Fibroblast of skin of right quadriceps (primary cell): ENCODE data around the gene RBBP8NL.

Experiments used
- DNase-seq: peaks from one replicate; pipeline ENCODE4 v3.0.0-alpha.2; 2013

RBBP8NL gene

DNA sequence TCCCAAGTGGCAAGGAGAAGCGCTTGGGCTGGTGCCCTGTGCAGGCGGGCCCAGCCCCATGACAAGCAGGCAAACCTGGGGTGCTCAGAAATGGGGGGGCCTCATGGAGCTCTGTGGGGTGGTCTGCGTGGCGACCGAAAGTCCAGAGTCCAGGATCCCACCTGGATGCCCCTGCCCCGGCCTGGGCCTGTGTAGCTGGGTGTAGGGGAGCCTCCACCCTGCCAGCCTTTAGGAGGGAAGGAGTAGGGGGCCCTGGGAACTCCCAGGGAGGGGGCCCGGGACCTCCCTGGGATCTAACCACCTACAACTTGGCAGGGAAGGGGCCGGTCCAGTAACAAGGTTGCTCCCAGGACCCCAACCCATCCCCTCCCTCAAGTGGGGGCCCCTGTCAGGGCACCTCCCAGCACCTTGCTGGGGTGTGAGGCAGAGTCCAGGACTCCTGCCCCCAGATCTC is 55.7 kb downstream of the RBBP8NL start:
- DNase-seq, result no peak

DNA sequence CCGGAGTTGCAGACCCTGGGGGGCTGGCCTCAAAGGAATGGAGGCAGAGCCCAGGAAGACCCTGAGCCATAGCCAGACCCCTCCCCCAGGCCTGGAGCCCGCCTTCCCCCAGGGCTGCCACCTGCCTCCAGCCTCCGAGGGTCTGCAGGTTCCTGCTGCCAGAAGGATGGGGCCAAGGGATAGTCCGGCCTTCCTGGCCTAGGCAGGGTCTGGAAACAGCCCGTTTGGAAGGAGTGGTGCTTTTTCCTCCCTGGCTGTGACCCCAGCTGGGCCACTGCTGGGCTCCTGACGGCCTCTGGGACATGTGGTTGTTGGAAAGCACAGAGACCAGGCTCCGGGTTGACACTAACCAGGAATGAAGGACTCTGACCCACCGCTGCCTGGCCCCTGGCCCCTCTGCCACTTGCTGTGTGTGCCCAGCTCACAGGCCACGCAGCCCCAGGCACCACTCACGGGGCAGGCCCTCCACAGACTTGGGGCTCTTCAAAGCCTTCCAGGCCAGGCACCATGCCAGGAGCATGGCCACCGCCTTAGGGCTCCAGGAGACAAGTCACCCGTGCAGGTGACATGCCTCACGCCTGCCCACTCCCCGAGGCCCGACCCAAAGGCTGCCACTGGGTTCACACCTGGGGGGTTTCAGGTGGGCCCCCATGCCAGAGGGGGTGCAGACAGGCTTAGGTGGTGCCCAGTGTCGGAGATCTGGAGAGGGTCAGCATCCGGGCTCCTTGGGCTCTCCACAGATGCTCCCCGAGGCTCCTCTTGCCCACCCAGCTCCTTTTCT is 56.3 kb downstream of the RBBP8NL start:
- DNase-seq, result no peak

DNA sequence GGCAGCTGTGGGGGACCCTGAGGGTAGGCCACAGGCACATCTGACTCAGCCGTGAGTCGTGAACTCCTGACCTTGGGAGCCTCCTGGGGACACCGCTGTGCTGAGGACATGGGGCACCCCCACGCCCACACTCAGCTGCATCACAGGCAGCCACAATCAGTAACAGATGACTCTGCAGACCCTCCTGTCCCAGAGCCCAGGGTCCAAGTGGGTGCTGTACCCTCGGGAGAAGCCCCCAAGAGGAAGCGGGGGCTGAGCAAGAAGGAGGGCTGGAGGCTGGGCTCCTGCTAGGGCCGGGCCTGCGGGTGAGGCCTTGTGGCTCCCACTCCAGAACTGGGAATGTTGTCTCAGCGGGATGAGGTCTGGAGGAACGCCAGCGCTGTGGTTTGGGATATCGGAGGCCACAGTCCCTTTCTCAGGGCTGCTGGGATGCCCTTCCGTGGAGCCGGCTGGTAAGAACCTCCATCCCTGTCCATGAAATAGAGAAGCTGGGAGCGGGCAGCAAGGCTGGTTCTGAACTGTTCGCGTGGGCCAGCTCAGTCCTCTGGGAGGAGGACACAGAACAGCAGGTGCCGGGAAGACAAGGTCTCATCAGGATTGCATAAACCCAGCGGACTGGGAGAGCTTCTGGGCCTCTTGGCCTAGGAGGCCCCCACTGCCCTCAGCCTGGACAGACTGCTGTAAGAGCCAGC is 57.1 kb downstream of the RBBP8NL start:
- DNase-seq, result peak; percentile 86

DNA sequence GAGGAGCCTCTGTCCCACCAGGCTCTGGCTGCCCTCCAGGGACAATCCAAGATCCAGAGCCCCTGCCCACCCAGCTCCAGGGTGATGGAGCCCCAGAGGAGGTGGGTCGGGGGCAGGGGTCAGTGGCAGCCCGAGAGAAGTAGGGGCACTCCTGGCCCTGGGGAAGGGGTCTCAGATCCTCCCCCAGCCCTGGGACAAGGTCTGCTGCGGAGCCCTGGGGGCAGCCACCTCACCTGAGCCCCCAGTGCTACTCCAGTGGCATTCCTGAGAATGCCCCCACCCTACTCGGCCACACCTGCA is 57.6 kb downstream of the RBBP8NL start:
- no peak for DNase-seq

DNA sequence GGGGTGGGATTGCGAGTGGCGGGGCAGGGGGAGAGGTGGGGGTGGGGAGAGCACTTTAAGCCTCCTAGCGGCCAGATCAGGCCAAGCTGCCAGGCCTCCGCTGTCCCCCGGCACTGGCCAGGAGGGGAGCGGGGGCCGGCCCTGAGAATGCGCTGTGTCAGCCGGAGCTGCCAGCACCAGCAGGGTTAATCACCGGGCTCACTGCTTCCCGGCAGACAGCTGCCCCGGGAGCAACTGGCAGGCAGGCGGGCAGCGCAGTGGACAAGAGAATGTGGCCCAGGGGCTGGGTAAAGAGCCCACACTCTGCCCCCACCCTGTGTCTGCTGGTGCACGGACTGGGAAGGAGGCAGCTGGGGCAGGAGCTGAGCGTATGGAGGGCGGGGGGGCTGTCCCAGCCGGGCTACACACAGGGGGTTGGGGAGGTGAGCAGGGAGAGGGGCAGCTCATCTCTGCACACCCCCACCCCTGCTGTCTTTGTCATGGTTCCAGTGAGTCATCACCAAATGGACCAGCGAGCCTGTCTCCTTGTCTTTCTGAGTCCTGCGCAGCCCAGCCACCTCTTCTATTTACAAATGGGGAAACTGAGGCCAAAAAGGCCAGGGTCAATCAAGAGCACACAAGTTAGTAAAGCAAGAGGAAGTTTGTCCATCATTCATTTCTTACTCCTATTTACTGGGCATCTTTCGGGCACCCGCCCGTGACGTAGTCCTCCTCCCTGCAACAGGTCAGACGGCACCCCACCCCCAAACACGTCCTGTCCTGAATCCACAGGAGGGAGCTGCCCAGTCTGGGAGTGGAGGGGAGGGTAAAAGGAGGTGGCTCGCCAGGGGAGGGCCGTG is 58.1 kb downstream of the RBBP8NL start:
- DNase-seq, result peak; percentile 32

DNA sequence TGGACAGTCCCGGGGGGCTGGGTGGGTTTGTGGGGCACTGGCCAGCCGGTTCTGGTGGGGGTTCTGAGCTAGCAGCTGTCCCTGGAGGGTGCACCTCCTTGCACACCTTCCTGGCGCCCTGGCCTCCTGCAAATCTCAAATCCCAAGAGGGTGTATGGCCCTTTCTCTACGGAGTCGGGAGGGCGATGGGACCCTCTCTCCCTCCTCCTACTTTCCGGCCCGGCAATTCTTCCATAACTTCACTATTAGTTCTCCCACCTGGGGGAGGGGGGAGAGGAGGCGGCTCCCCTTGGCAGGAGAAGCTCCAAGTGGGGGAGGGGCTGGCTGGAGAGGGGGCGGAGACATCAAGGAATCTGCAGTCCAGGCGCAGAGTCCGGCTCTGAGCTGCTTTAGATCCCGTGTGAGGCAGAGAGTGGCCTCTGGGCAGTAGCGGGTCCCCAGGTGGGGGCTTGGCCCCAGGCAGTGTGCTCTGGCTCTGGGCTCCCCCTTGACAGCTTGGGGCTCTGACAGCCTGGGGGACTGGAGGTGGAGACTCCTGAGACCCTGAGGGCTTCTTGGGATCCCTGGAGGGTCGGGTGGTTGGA is 58.9 kb downstream of the RBBP8NL start:
- no peak for DNase-seq

DNA sequence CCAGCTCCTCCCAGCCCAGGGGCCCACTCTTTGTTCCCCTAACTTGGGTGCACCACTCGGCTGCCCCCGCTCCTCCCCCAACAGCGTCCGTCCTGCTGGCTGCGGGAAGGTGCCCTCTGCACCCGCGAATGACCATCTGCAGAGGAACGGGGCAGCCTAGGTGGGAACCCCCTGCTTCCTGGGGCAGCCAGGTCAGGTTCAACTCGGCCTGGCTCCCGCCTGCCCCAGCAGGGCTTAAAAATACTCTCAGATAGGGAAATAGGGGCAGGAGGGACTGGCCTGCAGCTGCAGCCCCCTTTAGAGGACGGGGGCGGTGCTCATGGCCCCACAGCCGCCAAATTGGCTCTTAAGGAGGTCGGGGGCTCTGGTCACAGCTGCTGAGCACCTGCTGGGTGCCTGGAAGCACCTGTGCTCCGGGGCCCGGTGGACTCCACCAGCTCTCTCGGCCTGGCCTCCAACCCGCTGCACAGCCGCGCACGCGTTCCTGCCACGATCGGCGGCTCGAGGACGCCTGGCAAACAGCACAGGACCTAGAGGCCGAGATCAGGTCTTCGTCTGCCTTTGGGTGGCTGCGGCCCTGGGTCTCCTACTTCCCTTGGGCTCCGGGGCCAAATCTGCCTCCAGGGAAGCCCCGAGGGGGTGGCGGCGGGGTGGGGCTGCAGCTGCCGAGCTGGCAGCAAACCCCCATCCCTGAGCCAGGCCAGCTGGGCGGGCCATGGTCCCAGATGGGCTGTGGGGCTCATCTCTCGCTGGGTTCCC is 59.5 kb downstream of the RBBP8NL start:
- DNase-seq, result no peak

DNA sequence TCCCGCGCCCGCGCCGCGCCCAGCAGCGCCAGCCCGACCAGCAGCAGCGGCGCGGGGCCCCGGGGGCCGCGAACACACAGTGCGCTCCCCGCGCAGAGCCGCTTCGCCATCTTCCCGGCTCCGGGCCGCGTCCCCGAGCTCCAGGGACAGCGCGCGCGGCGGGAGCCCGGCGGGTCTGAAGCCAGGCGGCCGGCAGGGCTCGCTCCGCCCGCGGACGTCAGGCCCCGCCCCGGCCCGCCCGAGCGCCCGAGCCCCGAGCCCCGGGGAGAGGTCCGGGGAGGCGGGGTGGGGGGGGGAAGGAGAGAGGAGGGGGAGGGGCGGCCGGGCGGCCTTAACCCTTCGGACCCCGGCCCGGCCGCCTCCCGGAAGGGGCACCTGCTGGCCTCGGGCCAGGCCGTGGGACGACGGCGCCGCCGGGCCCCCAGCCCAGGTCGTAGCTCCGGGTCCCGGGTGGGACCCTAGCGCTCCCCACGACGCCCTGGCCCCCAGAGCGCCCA is 60.2 kb downstream of the RBBP8NL start, which contains the start of gene LAMA5:
LAMA5 (minus strand) TSS at position 177 of the 497 bp plus-strand sequence; CDS start at position 110, 67 bp downstream.
- no peak for DNase-seq

DNA sequence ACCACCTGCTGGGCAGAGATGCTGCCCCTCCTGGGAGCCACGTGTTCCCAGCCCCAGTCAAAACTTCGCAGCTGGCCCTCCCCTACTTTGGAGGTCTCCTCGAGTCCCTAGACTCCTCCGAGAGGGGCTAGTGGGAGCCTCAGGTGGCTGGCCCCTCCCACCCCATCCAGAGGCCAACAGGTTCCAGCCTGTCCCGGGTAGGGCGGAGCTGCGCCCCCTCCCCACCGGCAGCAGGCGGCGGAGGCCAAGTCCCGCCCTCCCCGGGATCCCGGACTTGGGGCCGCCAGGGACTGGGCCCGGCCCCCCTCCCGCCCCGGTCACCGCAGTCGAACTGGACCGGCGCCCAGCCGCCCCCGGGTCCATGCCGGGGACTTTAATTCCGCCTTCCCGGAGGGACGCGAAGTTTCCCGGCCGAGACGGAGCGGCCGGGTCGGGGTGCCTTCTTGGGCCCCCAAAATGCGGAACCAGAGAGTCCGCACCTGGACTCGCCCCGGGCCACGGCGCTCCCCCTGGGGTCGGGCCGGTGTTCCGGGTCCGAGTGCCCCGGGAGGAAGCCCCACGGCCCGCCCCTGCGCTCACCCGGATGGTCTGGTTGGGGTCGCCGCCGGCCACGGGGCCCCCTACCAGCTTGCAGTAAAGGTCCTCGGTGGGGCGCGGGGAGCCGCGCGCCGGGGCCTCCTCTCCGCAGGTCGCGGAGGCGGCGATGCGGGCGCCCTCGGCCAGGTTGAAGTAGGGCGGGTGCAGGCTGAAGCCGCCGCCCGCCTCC is 60.8 kb downstream of the RBBP8NL start:
- no peak for DNase-seq

DNA sequence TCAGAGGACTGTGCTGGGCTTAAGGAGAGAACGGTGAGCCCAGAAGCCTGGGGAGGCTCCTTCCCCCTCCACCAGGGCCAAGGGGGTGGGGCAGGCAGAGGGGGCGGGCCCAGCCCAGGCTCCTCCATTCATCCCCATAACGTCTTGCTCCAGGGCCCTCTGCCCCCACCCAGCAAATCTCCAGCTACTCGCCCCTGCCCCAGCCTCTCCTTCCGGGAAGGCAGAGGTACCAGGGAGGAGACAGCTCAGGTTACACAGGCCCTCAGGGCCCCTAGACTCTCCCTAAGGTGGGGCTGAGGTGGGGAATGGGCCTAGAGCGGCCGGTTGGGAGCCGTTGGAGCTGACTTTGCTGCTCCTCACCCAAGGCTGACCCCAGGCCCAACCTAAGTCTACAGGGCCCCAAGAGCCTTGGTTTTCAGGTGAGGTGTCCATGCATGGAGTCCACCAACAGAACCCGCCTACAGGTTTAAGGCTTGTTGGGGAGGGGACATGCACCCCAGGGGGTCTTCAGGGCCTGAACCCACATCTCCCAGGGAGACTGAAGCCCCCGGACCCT is 61.4 kb downstream of the RBBP8NL start:
- DNase-seq, result no peak

DNA sequence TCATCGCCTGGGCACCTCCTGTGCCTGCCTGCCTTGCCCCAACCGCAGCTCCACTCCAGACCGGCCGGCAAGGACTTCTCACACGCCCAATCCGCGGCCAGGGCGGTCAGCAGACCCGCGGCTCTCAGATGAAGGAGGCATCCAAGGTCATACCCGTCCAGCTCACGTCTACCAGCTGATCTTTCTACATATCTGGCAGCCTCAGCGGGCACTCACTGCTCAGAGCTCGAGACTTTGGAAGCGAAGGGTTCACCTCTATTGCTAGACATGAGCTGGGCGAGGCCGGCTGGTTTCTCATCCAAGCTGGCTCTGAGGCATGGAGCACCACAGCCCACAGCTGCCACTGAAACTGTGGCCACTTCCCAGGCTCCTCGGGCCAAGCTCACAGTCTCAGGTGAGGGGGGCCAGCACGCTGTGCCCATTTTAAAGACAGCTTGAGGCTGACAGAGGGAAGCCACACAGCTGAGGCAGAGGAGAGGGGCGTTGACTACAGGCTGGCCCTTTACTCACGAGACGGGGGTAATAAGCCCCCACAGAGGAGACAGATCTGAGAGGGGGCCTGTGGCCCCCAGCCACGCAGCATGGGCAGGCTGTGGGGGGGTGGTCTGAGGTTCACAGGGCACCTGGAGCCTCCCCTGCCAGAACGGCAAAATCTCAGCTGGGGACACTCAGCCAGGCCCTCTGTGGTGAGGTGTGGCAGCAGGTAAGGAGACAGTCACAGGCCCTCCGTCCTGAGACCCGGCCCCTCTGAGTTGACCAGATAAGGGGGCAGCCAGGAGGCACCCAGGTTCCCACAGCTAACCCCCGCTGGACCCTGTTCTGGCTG is 62.2 kb downstream of the RBBP8NL start:
- DNase-seq, result no peak

DNA sequence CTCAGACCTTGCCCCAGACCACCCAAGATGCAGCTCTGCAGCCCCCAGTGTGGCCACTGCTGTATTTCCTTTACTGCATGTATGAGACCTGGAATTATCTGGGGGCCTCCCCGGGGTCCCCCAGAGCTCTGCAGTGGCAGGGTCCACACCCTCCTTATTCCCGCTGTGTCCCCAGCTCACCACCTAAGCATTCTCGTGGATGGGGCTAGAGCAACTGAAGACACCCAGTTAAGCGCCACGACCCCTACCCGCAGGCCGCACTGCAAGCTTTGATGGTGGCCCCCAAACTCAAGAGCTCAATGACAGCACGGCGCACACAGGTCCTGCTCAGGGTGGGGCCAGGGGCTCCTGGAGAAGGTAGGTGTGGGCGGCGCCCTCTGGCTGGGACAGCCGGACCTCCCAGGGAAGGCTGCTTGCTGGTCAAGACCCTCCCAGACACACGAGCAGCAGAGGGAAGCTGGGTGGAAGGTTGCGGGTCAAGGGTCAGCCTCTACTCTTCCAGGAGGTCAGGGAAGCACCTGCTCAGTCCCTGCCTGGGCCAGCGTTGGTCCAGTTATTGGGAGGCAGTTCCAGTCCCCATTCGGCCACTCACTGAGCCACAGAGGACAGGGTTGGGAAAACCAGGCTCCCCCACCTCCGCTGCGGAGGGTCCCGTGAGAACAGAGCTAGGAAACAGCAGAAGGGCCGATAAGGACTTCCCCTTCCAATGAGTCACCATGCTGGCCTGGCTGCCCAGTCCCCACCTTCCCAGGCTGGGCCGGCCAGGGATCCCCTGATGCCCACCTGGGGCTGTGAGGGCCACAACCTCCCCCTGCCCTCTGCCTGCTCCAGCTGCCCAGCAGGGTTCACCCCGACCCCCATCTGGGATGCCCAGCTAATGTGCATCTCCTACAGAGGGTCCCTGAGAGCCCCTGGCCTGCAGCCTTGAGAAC is 63.2 kb downstream of the RBBP8NL start:
- DNase-seq, result no peak

DNA sequence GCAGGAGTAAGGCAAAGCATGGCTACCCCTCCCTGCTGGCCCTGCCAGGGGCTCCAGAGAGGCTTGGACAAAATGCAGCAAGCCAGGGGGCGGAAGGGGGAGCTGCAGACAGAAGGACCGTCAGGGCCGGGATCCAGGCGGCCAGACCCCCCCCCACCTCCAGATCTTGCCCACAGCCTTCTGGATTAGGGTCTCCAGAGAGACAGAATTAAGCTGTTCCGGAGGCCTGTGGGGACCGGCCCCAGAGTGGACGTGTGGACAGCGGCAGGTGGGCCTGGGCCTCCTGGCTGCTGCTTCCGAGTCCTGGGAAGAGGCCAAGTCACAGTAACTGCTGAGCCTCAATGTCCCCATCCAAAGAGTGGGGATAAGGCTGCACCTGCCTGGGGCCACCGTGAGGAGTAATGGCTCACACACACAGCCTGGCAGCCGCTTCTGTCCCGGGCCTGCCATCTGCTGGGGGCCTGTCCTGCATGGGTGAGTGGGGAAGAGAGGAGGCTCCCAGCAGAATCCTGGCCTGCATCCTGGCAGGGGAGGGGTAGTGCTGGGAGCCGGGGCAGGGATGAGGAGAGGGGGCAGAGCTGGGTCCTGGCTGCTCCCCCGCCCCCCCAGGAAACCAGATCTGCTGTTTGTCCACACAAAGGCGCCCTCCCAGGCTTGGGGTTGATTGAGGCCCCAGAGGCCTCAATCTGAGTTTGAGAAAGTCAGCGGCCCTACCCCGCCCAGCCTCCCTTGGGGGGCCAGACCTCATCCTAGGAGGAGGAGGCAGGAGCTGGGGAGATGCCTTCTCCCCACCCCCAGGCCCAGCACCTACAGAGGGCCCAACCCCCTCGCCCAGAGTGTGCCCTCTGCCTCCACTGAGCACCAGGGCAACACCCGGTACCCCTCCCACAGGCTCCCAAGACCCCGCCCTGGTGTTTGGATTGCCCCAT is 64.1 kb downstream of the RBBP8NL start:
- no peak for DNase-seq

DNA sequence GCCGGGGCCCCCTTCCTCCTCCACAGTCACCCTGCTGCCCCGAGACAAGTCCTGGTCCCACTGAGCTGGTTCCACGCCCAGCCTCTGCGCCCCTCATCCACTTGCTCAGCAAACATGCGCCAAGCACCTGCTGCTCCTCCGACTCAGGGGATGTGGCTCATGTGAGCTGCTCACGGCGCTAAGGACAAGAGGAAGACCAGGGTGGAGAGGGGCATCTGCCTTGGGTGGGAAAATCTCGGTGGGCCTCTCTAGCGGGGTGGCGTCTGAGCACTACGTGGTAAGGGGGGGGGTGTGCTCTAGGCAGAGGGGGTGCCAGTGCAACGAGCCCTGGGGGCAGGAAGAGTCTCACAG is 64.8 kb downstream of the RBBP8NL start:
- no peak for DNase-seq

DNA sequence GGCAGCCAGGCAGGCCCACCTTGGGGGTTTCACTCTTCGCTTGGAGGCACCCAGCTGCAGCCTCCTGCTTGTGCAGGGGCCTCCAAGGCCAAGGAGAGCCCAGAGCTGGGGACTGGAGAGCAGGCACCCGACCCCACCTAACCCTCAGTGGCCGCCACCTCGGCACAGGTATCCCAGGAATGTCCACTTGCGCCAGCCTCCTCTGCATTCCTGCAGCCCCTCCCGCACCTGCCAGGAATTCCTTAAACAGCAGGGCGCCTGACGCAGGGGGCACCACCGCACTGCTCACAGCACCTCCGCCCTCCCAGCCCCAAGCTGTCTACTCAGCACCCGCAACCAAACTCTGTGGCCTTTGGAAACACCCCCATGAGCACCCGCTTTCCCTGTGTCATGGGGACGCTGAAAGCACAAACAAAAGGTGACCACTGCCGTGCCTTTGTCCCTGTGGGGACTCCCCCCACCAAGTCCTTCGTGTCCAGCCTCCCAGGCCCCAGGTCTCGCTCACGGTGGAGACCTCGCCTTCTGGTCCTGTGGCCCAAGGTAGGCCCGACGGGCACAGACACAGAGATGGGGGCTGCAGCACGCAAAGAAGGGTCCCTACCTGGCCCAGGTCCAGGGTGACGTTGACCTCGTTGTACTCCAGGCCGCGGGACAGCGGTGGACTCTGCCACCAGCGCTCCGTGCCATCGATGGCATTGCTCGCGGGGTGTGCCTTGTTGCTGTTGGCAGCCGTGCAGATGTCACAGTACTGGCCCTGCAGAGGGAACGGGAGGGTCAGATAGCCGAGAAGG is 65.3 kb downstream of the RBBP8NL start:
- DNase-seq, result no peak

DNA sequence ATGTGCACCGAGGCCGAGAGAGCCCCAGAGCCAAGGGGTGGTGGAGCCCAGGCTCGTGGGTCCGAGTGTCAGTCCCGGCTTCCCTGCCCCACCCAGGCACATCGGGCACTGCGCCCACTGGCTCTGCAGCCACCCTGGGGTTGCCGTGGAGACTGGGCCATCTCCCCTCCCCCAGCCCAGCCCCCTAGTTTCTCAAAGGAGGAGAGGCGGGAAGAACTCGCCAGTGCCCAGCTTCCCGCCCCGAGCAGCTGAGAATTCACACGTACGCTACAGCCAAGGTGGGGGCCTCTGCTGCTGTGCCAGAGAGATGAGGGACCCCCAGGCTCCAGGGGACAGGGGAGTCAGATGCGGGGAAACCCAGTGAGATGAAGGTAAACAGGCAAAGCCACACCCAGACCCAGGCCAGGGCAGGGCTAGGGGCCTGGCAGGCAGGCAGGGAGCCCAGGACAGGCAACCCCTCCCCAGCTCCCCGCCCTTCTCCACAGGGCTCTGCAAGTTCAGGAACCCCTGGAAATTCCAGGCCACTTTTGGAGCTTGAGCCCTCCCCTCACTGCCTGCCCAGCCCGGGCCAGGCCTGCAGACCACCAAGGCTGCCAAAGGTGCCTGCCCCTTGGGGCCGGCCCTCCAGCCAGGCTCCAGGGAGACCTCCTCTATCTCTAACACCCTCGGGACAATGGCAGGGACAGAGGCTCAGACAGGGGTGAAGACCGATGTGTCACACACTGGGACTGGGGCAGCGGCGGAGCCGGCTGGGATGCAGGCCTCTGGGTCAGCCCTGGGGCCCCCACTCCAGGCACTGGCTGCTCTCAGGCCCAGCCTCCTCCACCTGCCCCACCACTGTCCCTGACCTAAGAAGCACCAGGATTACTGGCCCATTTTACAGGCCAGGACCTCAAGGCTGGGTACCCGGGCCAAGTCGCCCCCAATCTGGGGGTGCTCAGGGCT is 66.2 kb downstream of the RBBP8NL start:
- DNase-seq, result no peak
